ENCODE data around the gene CHST13. TPM values are rescaled to one million over a fixed set of nuclear protein-coding genes. Genes with fewer than 3 reads are reported as not detected.

The CHST13 gene
- total RNA-seq, 3 donors from 2014 or later (not counting 1 experiment from before 2014, with no cell fraction given): 0.19 to 0.20 TPM; not detected in 1

- Histone ChIP-seq H3K4me3 (ENCODE audit: low read length) (peak overlapping the region; percentile 62), H3K27me3 (ENCODE audit: control insufficient read depth, insufficient read depth, low read length) (no peaks in the 10 kb centered on the region), H3K36me3 (ENCODE audit: control insufficient read depth, insufficient read depth, low read length) (peaks cover 5% of the 10 kb centered on the region), H3K4me1 (ENCODE audit: control insufficient read depth, insufficient read depth, low read length) (peaks cover 40% of the 10 kb centered on the region), H3K9me3 (ENCODE audit: control insufficient read depth, insufficient read depth, low read length) (no peaks in the 10 kb centered on the region), H3K27ac (ENCODE audit: low read length) (peak overlapping the region; percentile 67)
- TF ChIP-seq, protein P1, sequence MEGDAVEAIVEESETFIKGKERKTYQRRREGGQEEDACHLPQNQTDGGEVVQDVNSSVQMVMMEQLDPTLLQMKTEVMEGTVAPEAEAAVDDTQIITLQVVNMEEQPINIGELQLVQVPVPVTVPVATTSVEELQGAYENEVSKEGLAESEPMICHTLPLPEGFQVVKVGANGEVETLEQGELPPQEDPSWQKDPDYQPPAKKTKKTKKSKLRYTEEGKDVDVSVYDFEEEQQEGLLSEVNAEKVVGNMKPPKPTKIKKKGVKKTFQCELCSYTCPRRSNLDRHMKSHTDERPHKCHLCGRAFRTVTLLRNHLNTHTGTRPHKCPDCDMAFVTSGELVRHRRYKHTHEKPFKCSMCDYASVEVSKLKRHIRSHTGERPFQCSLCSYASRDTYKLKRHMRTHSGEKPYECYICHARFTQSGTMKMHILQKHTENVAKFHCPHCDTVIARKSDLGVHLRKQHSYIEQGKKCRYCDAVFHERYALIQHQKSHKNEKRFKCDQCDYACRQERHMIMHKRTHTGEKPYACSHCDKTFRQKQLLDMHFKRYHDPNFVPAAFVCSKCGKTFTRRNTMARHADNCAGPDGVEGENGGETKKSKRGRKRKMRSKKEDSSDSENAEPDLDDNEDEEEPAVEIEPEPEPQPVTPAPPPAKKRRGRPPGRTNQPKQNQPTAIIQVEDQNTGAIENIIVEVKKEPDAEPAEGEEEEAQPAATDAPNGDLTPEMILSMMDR (IDR thresholded peaks at IDR 0.05): no peak
- H3K4me3 Mint-ChIP-seq: peak overlapping the region; percentile 79
- no peak for DNase-seq
- intact Hi-C loops (cut with micrococcal nuclease): loop anchor here (5.0 kb wide), 1 partner anchor 559 kb away; no protein-coding TSS in a partner anchor
- ATAC-seq: peak in 1 of 3 donors; percentile 5
- no peaks in the 10 kb centered on the region for H3K9me3 Mint-ChIP-seq
- H3K27me3 Mint-ChIP-seq (ENCODE audit: low read depth in 2 of 2): no peaks in the 10 kb centered on the region
- H3K27ac Mint-ChIP-seq: peak overlapping the region; percentile 73 to 88
- no peaks in the 10 kb centered on the region for H3K36me3 Mint-ChIP-seq
- WGBS (ENCODE audit: insufficient coverage): 23% methylated on average over 65 of the region's 66 CpGs
- H3K4me1 Mint-ChIP-seq: peaks cover 29 to 44% of the 10 kb centered on the region in 2 donors
These were observed 47.5 kb upstream of the CHST13 start for GRCh38 chr3:126476166-126477060.

- Mint-ChIP-seq H3K27me3 (ENCODE audit: low read depth in 2 of 2) (no peaks in the 10 kb centered on the region), H3K9me3 (no peaks in the 10 kb centered on the region), H3K36me3 (no peaks in the 10 kb centered on the region), H3K27ac (peak overlapping the region; percentile 20 to 88), H3K4me1 (peaks cover 28 to 42% of the 10 kb centered on the region in 2 donors), H3K4me3 (peak overlapping the region; percentile 83)
- TF ChIP-seq, protein P1 (IDR thresholded peaks at IDR 0.05): no peak
- no peaks in the 10 kb centered on the region for H3K27me3 ChIP-seq (ENCODE audit: control insufficient read depth, insufficient read depth, low read length)
- H3K4me1 ChIP-seq (ENCODE audit: control insufficient read depth, insufficient read depth, low read length): peaks cover 37% of the 10 kb centered on the region
- intact Hi-C loops (cut with micrococcal nuclease): loop anchor here (5.0 kb wide), 1 partner anchor 560 kb away; no protein-coding TSS in a partner anchor
- ATAC-seq (no peak), DNase-seq (no peak)
- H3K4me3 ChIP-seq (ENCODE audit: low read length): no peak overlapping the region
- H3K27ac ChIP-seq (ENCODE audit: low read length): no peak overlapping the region
- H3K36me3 ChIP-seq (ENCODE audit: control insufficient read depth, insufficient read depth, low read length): peaks cover 2% of the 10 kb centered on the region
- WGBS (ENCODE audit: insufficient coverage): 96% methylated on average over 4 of the region's 4 CpGs
- no peaks in the 10 kb centered on the region for H3K9me3 ChIP-seq (ENCODE audit: control insufficient read depth, insufficient read depth, low read length)
These were observed 46.9 kb upstream of the CHST13 start for GRCh38 chr3:126477061-126477380.

GRCh38 chr3:126478581-126479310, 45.2 kb upstream of the CHST13 start:
- Mint-ChIP-seq H3K4me3 (no peak overlapping the region), H3K27ac (no peak overlapping the region), H3K4me1 (peaks cover 11 to 24% of the 10 kb centered on the region in 2 donors), H3K9me3 (no peaks in the 10 kb centered on the region), H3K36me3 (no peaks in the 10 kb centered on the region), H3K27me3 (ENCODE audit: low read depth in 2 of 2) (no peaks in the 10 kb centered on the region)
- TF ChIP-seq, protein P1 (IDR thresholded peaks at IDR 0.05): no peak
- H3K4me3 ChIP-seq (ENCODE audit: low read length): no peak overlapping the region
- H3K27ac ChIP-seq (ENCODE audit: low read length): no peak overlapping the region
- no peaks in the 10 kb centered on the region for H3K27me3 ChIP-seq (ENCODE audit: control insufficient read depth, insufficient read depth, low read length)
- no peaks in the 10 kb centered on the region for H3K9me3 ChIP-seq (ENCODE audit: control insufficient read depth, insufficient read depth, low read length)
- peaks cover 20% of the 10 kb centered on the region for H3K4me1 ChIP-seq (ENCODE audit: control insufficient read depth, insufficient read depth, low read length)
- no peak for ATAC-seq
- WGBS (ENCODE audit: insufficient coverage): 96% methylated on average over 14 of the region's 14 CpGs
- H3K36me3 ChIP-seq (ENCODE audit: control insufficient read depth, insufficient read depth, low read length): no peaks in the 10 kb centered on the region
- no peak for DNase-seq
- intact Hi-C loops (cut with micrococcal nuclease): loop anchor here (5.0 kb wide), 1 partner anchor 561 kb away; no protein-coding TSS in a partner anchor

Measured in natural killer cell (primary cell).